HepG2 (cell line): ENCODE measurements around the gene SCARF1. TPM values are rescaled to one million over a fixed set of nuclear protein-coding genes. Genes with fewer than 3 reads are reported as not detected.

Experiments
- ATM ChIP-seq: fragments of 450-650 bp; IDR thresholded peaks from 2 replicates; pipeline ENCODE4 v1.7.1; 2017; ENCODE audit warnings: mild to moderate bottlenecking, borderline replicate concordance
- EED ChIP-seq: sonication (generic); formaldehyde crosslinking; IDR thresholded peaks from 2 replicates; pipeline ENCODE4 v1.5.0; 2020; ENCODE audit warnings: mild to moderate bottlenecking, missing genetic modification reagents
- EP300 ChIP-seq, 3 experiments: sonication (generic) in 1 of 3; formaldehyde crosslinking in 1 of 3; IDR thresholded peaks; 2 replicates each; pipeline versions ENCODE4 v1.5.1 to v1.6.1; 2011 to 2020; ENCODE audit warnings: low read depth in 2 of 3, low read length in 2 of 3, borderline replicate concordance in 1 of 3, improper control_type of control experiment in 1 of 3, mild to moderate bottlenecking in 1 of 3, missing genetic modification reagents in 1 of 3, moderate library complexity in 1 of 3
- FOXO4 ChIP-seq: sonication (generic); formaldehyde crosslinking; conservative IDR thresholded peaks from 2 replicates; pipeline ENCODE4 v1.8.1; 2023; ENCODE audit warnings: missing genetic modification reagents
- GABPA ChIP-seq, 2 experiments: IDR thresholded peaks; 2 replicates each; pipeline ENCODE4 v1.6.1; 2011 to 2016; ENCODE audit warnings: low read depth in 2 of 2, low read length in 1 of 2, missing biosample characterization in 1 of 2, missing genetic modification characterization in 1 of 2
- KLF11 ChIP-seq: IDR thresholded peaks from 2 replicates; pipeline ENCODE4 v1.6.1; 2016; ENCODE audit warnings: missing compliant biosample characterization
- MBNL3 ChIP-seq: fragments of 250-450 bp; sonication (Bioruptor Pico); conservative IDR thresholded peaks from 2 replicates; pipeline ENCODE4 v1.8.0; 2022; ENCODE audit warnings: mild to moderate bottlenecking, inconsistent platforms
- MTF2 ChIP-seq: sonication (generic); formaldehyde crosslinking; IDR thresholded peaks from 2 replicates; pipeline ENCODE4 v1.5.0; 2020; ENCODE audit warnings: missing genetic modification reagents, borderline replicate concordance
- PAXIP1 ChIP-seq: sonication (generic); formaldehyde crosslinking; conservative IDR thresholded peaks from 2 replicates; pipeline ENCODE4 v1.4.0; 2020; ENCODE audit warnings: mild to moderate bottlenecking, missing genetic modification reagents, moderate library complexity
- PBX3 ChIP-seq: sonication (generic); formaldehyde crosslinking; IDR thresholded peaks from 2 replicates; pipeline ENCODE4 v1.8.1; 2023; ENCODE audit warnings: missing genetic modification reagents, inconsistent platforms, borderline replicate concordance
- SRY ChIP-seq: sonication (generic); formaldehyde crosslinking; IDR thresholded peaks from 2 replicates; pipeline ENCODE4 v1.8.0; 2022; ENCODE audit warnings: mild to moderate bottlenecking, missing genetic modification reagents
- TEF ChIP-seq: sonication (generic); formaldehyde crosslinking; IDR thresholded peaks from 2 replicates; pipeline ENCODE4 v1.5.0; 2020; ENCODE audit warnings: missing genetic modification reagents
- ZBTB20 ChIP-seq: sonication (generic); formaldehyde crosslinking; IDR thresholded peaks from 2 replicates; pipeline ENCODE4 v1.8.1; 2023; ENCODE audit warnings: missing genetic modification reagents, low read depth, mild to moderate bottlenecking, borderline replicate concordance
- ZBTB33 ChIP-seq: sonication (generic); formaldehyde crosslinking; IDR thresholded peaks from 2 replicates; pipeline ENCODE4 v1.4.0; 2020; ENCODE audit warnings: missing genetic modification reagents
- ZFP37 ChIP-seq: sonication (generic); formaldehyde crosslinking; IDR thresholded peaks from 2 replicates; pipeline ENCODE4 v1.4.0; 2020; ENCODE audit warnings: missing genetic modification reagents, borderline replicate concordance
- ZFY ChIP-seq: sonication (generic); formaldehyde crosslinking; IDR thresholded peaks from 2 replicates; pipeline ENCODE4 v1.4.0; 2020; ENCODE audit warnings: missing genetic modification reagents
- ZNF225 ChIP-seq: sonication (generic); formaldehyde crosslinking; IDR thresholded peaks from 2 replicates; pipeline ENCODE4 v1.4.0; 2020; ENCODE audit warnings: mild to moderate bottlenecking, missing genetic modification reagents
- ZNF780A ChIP-seq: sonication (generic); formaldehyde crosslinking; IDR thresholded peaks from 2 replicates; pipeline ENCODE4 v1.8.0; 2022; ENCODE audit warnings: mild to moderate bottlenecking, missing genetic modification reagents, moderate library complexity
- ZSCAN29 ChIP-seq: sonication (generic); formaldehyde crosslinking; conservative IDR thresholded peaks from 2 replicates; pipeline ENCODE4 v1.4.0; 2020; ENCODE audit warnings: mild to moderate bottlenecking, missing genetic modification reagents
- polyA plus RNA-seq, 8 experiments: library from polyadenylated mRNA; depleted of rRNA in 3 of 8; stranded (reverse) in 7 of 8; unstranded in 1 of 8; fragments of >200 nt; fragmentation: Illumina TruSeq in 4 of 8; extraction: Trizol in 4 of 8; gene quantifications; 2 replicates each; pipeline versions ENCODE4 v1.2.1 to v1.2.3, GENCODE V29; 2011 to 2016; ENCODE audit warnings: low read depth in 4 of 8, missing spikeins in 1 of 8, mixed read lengths in 1 of 8; ENCODE audit not compliant: insufficient read depth in 1 of 8
- total RNA-seq, 5 experiments: library from RNA; depleted of rRNA; stranded (reverse); fragments of >200 nt; fragmentation: Illumina TruSeq; extraction: Trizol; gene quantifications; 2 replicates each; pipeline ENCODE4 v1.2.3, GENCODE V29; 2016; ENCODE audit warnings: low read depth in 1 of 5

The SCARF1 gene
- total and polyA plus RNA-seq, 2 of the 13 experiments (the other 11 are each of a cell fraction or from before 2014, with no cell fraction given): 0.24 to 0.71 TPM

- TF ChIP-seq PBX3 (CRISPR knock-in tag) (no peak), ZNF225 (no peak), ZFP37 (no peak), MTF2 (no peak), ZBTB20 (CRISPR knock-in tag) (no peak), EED (CRISPR knock-in tag) (no peak), TEF (CRISPR knock-in tag) (no peak), FOXO4 (CRISPR knock-in tag) (no peak), GABPA (IDR thresholded peaks at IDR 0.05; ENCODE audit: low read depth, low read length) (no peak), GABPA (CRISPR knock-in tag; IDR thresholded peaks at IDR 0.05; ENCODE audit: low read depth) (no peak), PAXIP1 (CRISPR knock-in tag) (peak; percentile 17; the same call in 1 of the 2 replicates), ATM (no peak), SRY (CRISPR knock-in tag) (no peak), ZBTB33 (CRISPR knock-in tag) (0 out of 2 replicates have a peak, but pooled peaks have one; percentile 10), MBNL3 (CRISPR knock-in tag) (no peak), ZNF780A (no peak), ZSCAN29 (CRISPR knock-in tag) (no peak), EP300 (IDR thresholded peaks at IDR 0.05; ENCODE audit: low read depth in 2 of 2, low read length in 2 of 2) (no peak), EP300 (CRISPR knock-in tag; IDR thresholded peaks at IDR 0.05; ENCODE audit: borderline replicate concordance) (no peak), KLF11 (no peak), ZFY (CRISPR knock-in tag) (peak; percentile 44; the same call in 1 of the 2 replicates)
Measured at GRCh38 chr17:1604831-1605528, 40.6 kb downstream of the SCARF1 start (continued).
